Measurements from ENCODE around the gene PTX3.

The PTX3 gene

DNA sequence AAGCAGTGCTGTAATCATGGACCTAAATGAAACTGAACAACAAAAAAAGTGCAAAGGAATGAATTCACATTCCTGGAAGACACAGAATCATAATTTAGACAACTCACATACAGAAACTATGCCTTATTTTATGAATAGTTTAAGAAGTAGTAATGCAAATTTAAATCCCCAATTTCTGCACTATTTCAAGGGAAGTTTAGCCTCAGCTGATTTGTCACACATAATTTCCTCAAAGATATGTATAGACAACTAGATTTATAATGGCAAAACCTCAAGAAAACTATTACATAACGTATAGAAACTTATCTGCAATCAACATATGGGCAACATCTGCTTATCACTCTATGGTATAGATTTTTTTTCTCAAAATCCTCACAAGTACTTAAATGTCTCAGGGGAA is 7.8 kb upstream of the PTX3 start:
- Histone ChIP-seq H3K27me3 (peaks cover 4% of the 10 kb centered on the region; the same call in 1 of the 2 replicates), H3K9me3 (no peaks in the 10 kb centered on the region), H3K36me3 (no peaks in the 10 kb centered on the region), H3K4me3 (ENCODE audit: low read depth, low read length) (no peak overlapping the region), H3K4me1 (no peaks in the 10 kb centered on the region)
- no peak for DNase-seq
- TF ChIP-seq, protein P1, sequence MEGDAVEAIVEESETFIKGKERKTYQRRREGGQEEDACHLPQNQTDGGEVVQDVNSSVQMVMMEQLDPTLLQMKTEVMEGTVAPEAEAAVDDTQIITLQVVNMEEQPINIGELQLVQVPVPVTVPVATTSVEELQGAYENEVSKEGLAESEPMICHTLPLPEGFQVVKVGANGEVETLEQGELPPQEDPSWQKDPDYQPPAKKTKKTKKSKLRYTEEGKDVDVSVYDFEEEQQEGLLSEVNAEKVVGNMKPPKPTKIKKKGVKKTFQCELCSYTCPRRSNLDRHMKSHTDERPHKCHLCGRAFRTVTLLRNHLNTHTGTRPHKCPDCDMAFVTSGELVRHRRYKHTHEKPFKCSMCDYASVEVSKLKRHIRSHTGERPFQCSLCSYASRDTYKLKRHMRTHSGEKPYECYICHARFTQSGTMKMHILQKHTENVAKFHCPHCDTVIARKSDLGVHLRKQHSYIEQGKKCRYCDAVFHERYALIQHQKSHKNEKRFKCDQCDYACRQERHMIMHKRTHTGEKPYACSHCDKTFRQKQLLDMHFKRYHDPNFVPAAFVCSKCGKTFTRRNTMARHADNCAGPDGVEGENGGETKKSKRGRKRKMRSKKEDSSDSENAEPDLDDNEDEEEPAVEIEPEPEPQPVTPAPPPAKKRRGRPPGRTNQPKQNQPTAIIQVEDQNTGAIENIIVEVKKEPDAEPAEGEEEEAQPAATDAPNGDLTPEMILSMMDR (IDR thresholded peaks at IDR 0.05; ENCODE audit: low read depth, low read length): no peak

DNA sequence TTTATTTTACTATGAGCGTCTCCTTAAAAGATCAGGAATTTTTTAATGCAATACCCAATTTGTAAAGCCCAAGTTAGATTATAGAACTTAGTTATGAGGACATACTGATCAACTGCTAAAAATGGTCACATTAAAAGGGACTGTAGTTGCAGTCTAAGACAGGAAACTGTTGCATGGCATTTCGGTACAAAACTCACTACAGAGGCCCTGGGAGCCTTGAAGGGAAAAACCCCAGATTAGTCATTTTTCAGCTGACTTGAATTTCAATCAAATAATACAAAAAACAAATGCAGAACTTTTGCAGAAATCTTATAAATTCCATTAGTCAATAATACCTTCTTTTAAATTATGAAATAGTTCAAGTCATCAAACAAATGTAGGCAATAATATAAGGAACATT is 6.9 kb upstream of the PTX3 start:
- no peaks in the 10 kb centered on the region for H3K4me1 ChIP-seq
- TF ChIP-seq, protein P1 (IDR thresholded peaks at IDR 0.05; ENCODE audit: low read depth, low read length): no peak
- no peaks in the 10 kb centered on the region for H3K9me3 ChIP-seq
- H3K36me3 ChIP-seq: no peaks in the 10 kb centered on the region
- peaks cover 4% of the 10 kb centered on the region; the same call in 1 of the 2 replicates for H3K27me3 ChIP-seq
- no peak for DNase-seq
- no peak overlapping the region for H3K4me3 ChIP-seq (ENCODE audit: low read depth, low read length)

DNA sequence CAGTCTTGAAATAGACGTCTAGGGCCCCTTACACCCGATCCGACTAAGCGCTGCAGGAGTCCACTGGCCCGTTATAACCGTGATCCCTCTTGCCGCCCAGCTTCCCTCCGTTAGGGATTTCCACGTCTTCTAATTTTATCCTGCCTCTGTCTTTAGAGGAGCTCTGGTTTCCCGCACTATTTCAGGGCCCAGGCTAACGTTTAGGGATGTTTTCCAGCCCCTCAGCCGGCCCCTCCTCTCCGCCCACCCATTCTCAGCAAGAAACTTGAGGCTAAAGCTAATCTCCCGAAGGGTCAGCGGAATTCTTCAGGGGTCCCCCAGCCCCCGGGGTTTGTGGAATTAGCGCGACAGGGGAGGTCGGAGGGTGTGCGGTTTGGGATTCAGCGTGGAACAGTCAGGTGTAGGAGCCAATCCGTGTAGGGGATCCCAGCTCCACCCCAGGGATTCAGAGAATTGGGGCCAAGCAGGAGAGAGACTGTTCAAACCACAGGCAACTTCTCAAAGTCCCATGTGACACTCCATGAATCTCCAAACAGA is 1.6 kb downstream of the PTX3 start:
- Histone ChIP-seq H3K36me3 (no peaks in the 10 kb centered on the region), H3K27me3 (peaks cover 51% of the 10 kb centered on the region), H3K4me1 (no peaks in the 10 kb centered on the region), H3K4me3 (ENCODE audit: low read depth, low read length) (peak overlapping the region; percentile 39), H3K9me3 (no peaks in the 10 kb centered on the region)
- TF ChIP-seq, protein P1 (IDR thresholded peaks at IDR 0.05; ENCODE audit: low read depth, low read length): no peak
- DNase-seq: no peak

DNA sequence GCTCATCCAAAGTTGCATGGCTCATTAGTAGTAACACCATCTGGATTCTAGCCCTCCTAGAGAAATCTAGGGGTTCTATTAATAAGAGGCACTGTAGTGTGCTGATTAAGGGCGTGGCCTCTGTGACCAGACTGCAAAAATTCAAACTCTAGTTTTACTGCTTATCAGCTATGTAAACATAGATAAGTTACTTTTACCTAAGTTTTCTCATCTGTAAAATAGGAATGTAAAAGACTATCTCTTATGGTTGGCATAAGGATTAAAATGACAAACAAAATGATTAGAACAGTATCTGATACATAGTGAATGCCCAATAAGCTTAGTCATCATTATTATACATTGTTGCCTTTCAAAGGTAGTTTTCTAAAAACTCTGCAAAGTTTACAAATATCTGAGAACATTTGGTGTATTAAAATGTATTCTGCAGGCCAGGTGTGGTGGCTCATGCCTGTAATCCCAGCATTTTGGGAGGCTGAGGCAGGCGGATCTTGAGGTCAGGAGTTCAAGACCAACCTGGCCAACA is 4.5 kb downstream of the PTX3 start:
- Histone ChIP-seq H3K27me3 (peaks cover 43% of the 10 kb centered on the region), H3K9me3 (no peaks in the 10 kb centered on the region), H3K4me3 (ENCODE audit: low read depth, low read length) (no peak overlapping the region), H3K4me1 (no peaks in the 10 kb centered on the region), H3K36me3 (no peaks in the 10 kb centered on the region)
- DNase-seq: no peak
- TF ChIP-seq, protein P1 (IDR thresholded peaks at IDR 0.05; ENCODE audit: low read depth, low read length): no peak

DNA sequence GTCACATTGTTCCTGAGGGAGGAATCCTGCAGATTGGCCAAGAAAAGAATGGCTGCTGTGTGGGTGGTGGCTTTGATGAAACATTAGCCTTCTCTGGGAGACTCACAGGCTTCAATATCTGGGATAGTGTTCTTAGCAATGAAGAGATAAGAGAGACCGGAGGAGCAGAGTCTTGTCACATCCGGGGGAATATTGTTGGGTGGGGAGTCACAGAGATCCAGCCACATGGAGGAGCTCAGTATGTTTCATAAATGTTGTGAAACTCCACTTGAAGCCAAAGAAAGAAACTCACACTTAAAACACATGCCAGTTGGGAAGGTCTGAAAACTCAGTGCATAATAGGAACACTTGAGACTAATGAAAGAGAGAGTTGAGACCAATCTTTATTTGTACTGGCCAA is 6.1 kb downstream of the PTX3 start:
- Histone ChIP-seq H3K4me3 (ENCODE audit: low read depth, low read length) (no peak overlapping the region), H3K9me3 (no peaks in the 10 kb centered on the region), H3K4me1 (no peaks in the 10 kb centered on the region), H3K27me3 (peaks cover 27% of the 10 kb centered on the region), H3K36me3 (no peaks in the 10 kb centered on the region)
- TF ChIP-seq, protein P1 (IDR thresholded peaks at IDR 0.05; ENCODE audit: low read depth, low read length): no peak
- no peak for DNase-seq

DNA sequence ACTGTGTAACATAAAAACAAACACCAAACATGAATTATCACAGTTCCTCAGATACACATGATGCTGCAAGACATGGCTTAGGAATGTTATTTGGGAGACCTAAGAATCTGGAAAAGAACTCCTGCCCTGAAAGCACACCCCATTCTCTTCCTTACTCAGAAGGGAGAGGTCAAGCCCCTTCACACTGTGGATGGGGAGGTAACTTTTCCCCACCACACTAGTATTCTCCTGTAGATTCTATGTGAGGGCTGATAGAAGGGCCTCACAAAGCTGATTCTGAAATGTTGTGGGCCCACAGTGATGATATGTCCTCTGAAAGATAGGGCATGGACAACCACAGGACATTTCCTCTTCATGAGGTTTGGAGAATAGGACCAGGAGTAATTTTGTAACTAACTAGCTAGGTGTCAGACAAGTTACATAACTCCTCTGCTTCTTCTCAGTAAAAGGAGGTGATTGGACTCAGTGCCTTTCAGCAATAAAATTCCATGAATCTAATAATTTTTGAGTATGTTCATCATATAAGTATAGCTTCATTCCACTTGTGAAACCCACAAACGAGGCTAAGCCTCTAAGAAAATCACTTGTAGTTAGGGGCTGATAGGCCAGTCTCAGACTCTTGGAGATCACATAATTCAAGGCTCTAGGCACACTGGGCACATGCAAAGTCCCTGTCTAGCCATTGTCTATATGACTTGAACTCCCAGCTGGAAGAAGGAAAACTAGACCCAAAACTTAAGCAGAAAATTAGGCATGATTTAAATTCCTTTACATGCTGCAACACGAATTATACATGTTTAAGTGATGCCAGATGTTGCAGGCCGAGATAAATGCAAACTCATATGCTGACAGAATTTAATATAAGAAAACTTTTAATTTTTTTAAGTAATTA is 7.5 kb downstream of the PTX3 start:
- no peaks in the 10 kb centered on the region for H3K9me3 ChIP-seq
- TF ChIP-seq, protein P1 (IDR thresholded peaks at IDR 0.05; ENCODE audit: low read depth, low read length): no peak
- H3K27me3 ChIP-seq: peaks cover 13% of the 10 kb centered on the region
- DNase-seq: no peak
- no peaks in the 10 kb centered on the region for H3K36me3 ChIP-seq
- H3K4me3 ChIP-seq (ENCODE audit: low read depth, low read length): no peak overlapping the region
- H3K4me1 ChIP-seq: no peaks in the 10 kb centered on the region

Data from BE2C (cell line).